ENCODE results near the gene TNRC6C.

TNRC6C gene

GRCh38 chr17:78116411-78116810 is 157.9 kb downstream of the TNRC6C start:
- DNase-seq = no peak

- no peak for DNase-seq
These were observed 158.8 kb downstream of the TNRC6C start for GRCh38 chr17:78117027-78117981.

- DNase-seq = no peak
These were observed 160.3 kb downstream of the TNRC6C start for GRCh38 chr17:78118801-78119241.

- DNase-seq = no peak
These were observed 162.0 kb downstream of the TNRC6C start for GRCh38 chr17:78120537-78120936.

- peak; percentile 79 for DNase-seq
These were observed 162.7 kb downstream of the TNRC6C start for GRCh38 chr17:78120971-78121800.

- no peak for DNase-seq
These were observed 163.3 kb downstream of the TNRC6C start for GRCh38 chr17:78121801-78122215.

- no peak for DNase-seq
These were observed 163.9 kb downstream of the TNRC6C start for GRCh38 chr17:78122216-78122930.

GRCh38 chr17:78122931-78123249 is 164.4 kb downstream of the TNRC6C start:
- DNase-seq = no peak

- DNase-seq = no peak
These were observed 164.9 kb downstream of the TNRC6C start for GRCh38 chr17:78123258-78123929.

GRCh38 chr17:78124081-78124835 is 165.8 kb downstream of the TNRC6C start:
- no peak for DNase-seq

- DNase-seq = no peak
These were observed 166.3 kb downstream of the TNRC6C start for GRCh38 chr17:78124836-78125137.

GRCh38 chr17:78125138-78125913 is 166.8 kb downstream of the TNRC6C start:
- DNase-seq = no peak

GRCh38 chr17:78125976-78126894 is 167.7 kb downstream of the TNRC6C start:
- DNase-seq = no peak

- DNase-seq = no peak
These were observed 168.4 kb downstream of the TNRC6C start for GRCh38 chr17:78126895-78127238.

GRCh38 chr17:78127239-78127887 is 168.9 kb downstream of the TNRC6C start:
- peak; percentile 72 for DNase-seq

- DNase-seq = no peak
These were observed 169.5 kb downstream of the TNRC6C start for GRCh38 chr17:78127888-78128550.

GRCh38 chr17:78128551-78129350 is 170.2 kb downstream of the TNRC6C start, which contains the start of gene TMC6:
TMC6 (minus strand) TSS chr17:78128755; CDS start chr17:78126832, 1,923 bp downstream.
- peak; percentile 80 for DNase-seq

Measured in central memory CD4-positive, alpha-beta T cell (primary cell).